ENCODE measurements around the gene RIMBP2.

DNA sequence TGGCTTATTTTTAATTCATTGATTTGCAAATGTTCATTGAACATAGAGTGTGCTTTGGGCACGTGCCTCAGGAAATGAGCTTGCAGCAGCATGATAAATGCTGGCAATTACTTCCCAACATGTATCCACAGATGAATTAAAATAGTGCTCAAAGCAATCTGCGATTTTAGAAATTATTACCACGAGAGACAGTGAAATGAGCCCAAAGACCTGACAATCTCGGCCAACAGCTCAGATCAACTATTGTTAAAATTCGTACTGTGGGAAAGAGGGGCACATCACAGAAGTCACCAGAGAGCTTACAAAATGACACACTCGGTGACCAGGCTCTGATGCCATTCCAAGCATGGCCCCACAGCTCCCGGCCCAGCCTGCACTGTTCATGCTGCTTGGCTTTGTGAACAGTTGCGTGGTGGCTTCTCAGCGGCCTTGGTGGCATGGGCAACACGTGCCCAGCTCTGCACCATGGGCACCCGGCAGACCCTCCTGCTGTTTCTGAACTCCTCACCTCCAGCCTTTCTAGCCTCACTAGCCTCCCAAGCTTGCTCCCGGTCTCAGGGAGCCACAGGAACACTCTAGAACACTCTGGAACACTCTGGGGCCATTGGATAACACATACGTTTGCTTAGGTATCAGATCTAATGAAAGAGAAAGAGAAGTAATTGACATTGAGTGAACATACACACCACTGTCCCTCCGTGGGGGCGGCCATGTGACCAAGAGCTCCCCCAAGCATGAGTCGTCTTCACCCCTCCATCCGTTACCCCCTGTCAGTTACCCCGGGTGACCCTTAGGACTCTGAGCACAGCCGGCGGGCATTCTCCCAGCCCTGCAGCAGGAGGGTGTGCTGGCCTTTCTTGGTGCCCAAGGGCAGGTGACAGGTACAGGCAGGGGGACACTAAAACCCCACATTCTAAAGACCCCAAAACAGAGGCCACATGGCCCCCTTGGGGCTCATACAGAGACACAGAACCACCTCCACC lies 28.0 kb downstream of the RIMBP2 start:
- TF ChIP-seq EZH2phosphoT487 (IDR thresholded peaks at IDR 0.05; ENCODE audit: unreplicated experiment) (no peak), JUNB (IDR thresholded peaks at IDR 0.05; ENCODE audit: unreplicated experiment) (no peak), ZNF331 (CRISPR knock-in tag; IDR thresholded peaks at IDR 0.05; ENCODE audit: low read depth) (no peak), CREB1 (CRISPR knock-in tag; IDR thresholded peaks at IDR 0.05; ENCODE audit: low read depth) (no peak), STAT1 (IDR thresholded peaks at IDR 0.05; ENCODE audit: unreplicated experiment) (no peak), EZH2 (IDR thresholded peaks at IDR 0.05; ENCODE audit: low read depth, unreplicated experiment) (no peak), ZNF114 (CRISPR knock-in tag; IDR thresholded peaks at IDR 0.05) (no peak), POLR2AphosphoS5 (IDR thresholded peaks at IDR 0.05; ENCODE audit: low read depth) (no peak), NANOG (IDR thresholded peaks at IDR 0.05; ENCODE audit: borderline replicate concordance) (no peak)
- TF ChIP-seq, protein P1, sequence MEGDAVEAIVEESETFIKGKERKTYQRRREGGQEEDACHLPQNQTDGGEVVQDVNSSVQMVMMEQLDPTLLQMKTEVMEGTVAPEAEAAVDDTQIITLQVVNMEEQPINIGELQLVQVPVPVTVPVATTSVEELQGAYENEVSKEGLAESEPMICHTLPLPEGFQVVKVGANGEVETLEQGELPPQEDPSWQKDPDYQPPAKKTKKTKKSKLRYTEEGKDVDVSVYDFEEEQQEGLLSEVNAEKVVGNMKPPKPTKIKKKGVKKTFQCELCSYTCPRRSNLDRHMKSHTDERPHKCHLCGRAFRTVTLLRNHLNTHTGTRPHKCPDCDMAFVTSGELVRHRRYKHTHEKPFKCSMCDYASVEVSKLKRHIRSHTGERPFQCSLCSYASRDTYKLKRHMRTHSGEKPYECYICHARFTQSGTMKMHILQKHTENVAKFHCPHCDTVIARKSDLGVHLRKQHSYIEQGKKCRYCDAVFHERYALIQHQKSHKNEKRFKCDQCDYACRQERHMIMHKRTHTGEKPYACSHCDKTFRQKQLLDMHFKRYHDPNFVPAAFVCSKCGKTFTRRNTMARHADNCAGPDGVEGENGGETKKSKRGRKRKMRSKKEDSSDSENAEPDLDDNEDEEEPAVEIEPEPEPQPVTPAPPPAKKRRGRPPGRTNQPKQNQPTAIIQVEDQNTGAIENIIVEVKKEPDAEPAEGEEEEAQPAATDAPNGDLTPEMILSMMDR (conservative IDR thresholded peaks at IDR 0.05; ENCODE audit: low read depth in 2 of 2), result no peak
- TF ChIP-seq, protein P2, sequence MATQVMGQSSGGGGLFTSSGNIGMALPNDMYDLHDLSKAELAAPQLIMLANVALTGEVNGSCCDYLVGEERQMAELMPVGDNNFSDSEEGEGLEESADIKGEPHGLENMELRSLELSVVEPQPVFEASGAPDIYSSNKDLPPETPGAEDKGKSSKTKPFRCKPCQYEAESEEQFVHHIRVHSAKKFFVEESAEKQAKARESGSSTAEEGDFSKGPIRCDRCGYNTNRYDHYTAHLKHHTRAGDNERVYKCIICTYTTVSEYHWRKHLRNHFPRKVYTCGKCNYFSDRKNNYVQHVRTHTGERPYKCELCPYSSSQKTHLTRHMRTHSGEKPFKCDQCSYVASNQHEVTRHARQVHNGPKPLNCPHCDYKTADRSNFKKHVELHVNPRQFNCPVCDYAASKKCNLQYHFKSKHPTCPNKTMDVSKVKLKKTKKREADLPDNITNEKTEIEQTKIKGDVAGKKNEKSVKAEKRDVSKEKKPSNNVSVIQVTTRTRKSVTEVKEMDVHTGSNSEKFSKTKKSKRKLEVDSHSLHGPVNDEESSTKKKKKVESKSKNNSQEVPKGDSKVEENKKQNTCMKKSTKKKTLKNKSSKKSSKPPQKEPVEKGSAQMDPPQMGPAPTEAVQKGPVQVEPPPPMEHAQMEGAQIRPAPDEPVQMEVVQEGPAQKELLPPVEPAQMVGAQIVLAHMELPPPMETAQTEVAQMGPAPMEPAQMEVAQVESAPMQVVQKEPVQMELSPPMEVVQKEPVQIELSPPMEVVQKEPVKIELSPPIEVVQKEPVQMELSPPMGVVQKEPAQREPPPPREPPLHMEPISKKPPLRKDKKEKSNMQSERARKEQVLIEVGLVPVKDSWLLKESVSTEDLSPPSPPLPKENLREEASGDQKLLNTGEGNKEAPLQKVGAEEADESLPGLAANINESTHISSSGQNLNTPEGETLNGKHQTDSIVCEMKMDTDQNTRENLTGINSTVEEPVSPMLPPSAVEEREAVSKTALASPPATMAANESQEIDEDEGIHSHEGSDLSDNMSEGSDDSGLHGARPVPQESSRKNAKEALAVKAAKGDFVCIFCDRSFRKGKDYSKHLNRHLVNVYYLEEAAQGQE (IDR thresholded peaks at IDR 0.05; ENCODE audit: unreplicated experiment), result no peak
- TF ChIP-seq, protein P3, sequence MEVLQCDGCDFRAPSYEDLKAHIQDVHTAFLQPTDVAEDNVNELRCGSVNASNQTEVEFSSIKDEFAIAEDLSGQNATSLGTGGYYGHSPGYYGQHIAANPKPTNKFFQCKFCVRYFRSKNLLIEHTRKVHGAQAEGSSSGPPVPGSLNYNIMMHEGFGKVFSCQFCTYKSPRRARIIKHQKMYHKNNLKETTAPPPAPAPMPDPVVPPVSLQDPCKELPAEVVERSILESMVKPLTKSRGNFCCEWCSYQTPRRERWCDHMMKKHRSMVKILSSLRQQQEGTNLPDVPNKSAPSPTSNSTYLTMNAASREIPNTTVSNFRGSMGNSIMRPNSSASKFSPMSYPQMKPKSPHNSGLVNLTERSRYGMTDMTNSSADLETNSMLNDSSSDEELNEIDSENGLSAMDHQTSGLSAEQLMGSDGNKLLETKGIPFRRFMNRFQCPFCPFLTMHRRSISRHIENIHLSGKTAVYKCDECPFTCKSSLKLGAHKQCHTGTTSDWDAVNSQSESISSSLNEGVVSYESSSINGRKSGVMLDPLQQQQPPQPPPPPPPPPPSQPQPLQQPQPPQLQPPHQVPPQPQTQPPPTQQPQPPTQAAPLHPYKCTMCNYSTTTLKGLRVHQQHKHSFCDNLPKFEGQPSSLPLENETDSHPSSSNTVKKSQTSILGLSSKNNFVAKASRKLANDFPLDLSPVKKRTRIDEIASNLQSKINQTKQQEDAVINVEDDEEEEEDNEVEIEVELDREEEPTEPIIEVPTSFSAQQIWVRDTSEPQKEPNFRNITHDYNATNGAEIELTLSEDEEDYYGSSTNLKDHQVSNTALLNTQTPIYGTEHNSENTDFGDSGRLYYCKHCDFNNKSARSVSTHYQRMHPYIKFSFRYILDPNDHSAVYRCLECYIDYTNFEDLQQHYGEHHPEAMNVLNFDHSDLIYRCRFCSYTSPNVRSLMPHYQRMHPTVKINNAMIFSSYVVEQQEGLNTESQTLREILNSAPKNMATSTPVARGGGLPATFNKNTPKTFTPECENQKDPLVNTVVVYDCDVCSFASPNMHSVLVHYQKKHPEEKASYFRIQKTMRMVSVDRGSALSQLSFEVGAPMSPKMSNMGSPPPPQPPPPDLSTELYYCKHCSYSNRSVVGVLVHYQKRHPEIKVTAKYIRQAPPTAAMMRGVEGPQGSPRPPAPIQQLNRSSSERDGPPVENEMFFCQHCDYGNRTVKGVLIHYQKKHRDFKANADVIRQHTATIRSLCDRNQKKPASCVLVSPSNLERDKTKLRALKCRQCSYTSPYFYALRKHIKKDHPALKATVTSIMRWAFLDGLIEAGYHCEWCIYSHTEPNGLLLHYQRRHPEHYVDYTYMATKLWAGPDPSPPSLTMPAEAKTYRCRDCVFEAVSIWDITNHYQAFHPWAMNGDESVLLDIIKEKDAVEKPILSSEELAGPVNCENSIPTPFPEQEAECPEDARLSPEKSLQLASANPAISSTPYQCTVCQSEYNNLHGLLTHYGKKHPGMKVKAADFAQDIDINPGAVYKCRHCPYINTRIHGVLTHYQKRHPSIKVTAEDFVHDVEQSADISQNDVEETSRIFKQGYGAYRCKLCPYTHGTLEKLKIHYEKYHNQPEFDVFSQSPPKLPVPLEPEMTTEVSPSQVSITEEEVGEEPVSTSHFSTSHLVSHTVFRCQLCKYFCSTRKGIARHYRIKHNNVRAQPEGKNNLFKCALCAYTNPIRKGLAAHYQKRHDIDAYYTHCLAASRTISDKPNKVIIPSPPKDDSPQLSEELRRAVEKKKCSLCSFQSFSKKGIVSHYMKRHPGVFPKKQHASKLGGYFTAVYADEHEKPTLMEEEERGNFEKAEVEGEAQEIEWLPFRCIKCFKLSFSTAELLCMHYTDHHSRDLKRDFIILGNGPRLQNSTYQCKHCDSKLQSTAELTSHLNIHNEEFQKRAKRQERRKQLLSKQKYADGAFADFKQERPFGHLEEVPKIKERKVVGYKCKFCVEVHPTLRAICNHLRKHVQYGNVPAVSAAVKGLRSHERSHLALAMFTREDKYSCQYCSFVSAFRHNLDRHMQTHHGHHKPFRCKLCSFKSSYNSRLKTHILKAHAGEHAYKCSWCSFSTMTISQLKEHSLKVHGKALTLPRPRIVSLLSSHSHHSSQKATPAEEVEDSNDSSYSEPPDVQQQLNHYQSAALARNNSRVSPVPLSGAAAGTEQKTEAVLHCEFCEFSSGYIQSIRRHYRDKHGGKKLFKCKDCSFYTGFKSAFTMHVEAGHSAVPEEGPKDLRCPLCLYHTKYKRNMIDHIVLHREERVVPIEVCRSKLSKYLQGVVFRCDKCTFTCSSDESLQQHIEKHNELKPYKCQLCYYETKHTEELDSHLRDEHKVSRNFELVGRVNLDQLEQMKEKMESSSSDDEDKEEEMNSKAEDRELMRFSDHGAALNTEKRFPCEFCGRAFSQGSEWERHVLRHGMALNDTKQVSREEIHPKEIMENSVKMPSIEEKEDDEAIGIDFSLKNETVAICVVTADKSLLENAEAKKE (CRISPR knock-in tag; IDR thresholded peaks at IDR 0.05), result no peak
